HFF-Myc (cell line): ENCODE data around the gene SLC35F2.

Experiments used
- DNase-seq: peaks from one replicate; pipeline ENCODE4 v3.0.0-alpha.2; 2011; ENCODE audit warnings: low read depth; ENCODE audit errors: extremely low read depth
- H3K4me3 ChIP-seq: replicated peaks from 2 replicates; pipeline ENCODE4 v1.5.1; 2011; ENCODE audit warnings: low read depth, mild to moderate bottlenecking, control low read depth, low read length
- TF ChIP-seq, protein P1 (sequence below): IDR thresholded peaks from 2 replicates; pipeline ENCODE4 v1.5.1; 2012; ENCODE audit warnings: mild to moderate bottlenecking, low read depth, low read length, control low read depth; ENCODE audit errors: missing control alignments

Gene SLC35F2

DNA sequence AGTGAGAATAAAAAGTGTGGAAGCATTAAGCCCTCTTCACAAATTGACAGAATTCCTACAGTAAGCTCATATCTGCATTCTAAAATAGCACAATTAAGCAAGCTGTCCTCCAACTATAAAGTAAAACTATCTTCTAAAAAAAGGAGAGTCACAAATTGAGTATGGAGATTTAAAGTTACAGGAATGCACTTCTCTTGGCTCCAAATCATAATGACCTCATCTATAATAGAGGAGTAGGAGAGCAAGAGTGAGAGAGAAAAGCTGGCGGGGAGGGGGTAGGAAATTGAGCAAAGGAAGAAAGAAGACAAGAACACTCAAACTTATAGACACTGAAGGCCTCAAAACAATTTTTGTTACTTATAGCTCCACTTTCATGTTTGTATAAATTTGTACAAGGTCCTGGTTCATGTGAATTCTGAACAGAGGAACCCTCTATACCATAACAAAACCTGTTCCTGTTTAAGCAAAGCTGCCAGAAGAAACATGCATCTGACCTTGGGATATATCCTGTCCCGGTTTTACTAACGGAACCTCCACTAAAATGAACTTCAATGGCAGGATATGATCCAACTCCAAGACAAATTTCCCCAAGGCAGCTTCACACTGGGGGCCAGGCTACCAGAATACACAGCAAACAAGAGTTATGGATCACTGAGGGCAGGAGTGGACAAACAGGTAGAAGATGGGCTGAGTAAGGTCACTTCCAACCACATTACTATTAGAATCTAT is 37.2 kb downstream of the SLC35F2 start:
- TF ChIP-seq, protein P1, sequence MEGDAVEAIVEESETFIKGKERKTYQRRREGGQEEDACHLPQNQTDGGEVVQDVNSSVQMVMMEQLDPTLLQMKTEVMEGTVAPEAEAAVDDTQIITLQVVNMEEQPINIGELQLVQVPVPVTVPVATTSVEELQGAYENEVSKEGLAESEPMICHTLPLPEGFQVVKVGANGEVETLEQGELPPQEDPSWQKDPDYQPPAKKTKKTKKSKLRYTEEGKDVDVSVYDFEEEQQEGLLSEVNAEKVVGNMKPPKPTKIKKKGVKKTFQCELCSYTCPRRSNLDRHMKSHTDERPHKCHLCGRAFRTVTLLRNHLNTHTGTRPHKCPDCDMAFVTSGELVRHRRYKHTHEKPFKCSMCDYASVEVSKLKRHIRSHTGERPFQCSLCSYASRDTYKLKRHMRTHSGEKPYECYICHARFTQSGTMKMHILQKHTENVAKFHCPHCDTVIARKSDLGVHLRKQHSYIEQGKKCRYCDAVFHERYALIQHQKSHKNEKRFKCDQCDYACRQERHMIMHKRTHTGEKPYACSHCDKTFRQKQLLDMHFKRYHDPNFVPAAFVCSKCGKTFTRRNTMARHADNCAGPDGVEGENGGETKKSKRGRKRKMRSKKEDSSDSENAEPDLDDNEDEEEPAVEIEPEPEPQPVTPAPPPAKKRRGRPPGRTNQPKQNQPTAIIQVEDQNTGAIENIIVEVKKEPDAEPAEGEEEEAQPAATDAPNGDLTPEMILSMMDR, result no peak
- no peak for DNase-seq
- no peak overlapping the region for H3K4me3 ChIP-seq

GRCh38 chr11:107819361-107820014 is 39.1 kb downstream of the SLC35F2 start:
- TF ChIP-seq, protein P1, result no peak
- H3K4me3 ChIP-seq, result no peak overlapping the region
- no peak for DNase-seq

GRCh38 chr11:107818491-107818890 is 40.1 kb downstream of the SLC35F2 start:
- no peak for DNase-seq
- no peak overlapping the region for H3K4me3 ChIP-seq
- TF ChIP-seq, protein P1, result no peak

- TF ChIP-seq, protein P1, result no peak
- H3K4me3 ChIP-seq, result no peak overlapping the region
- DNase-seq, result no peak
Observed at GRCh38 chr11:107816028-107816427, 42.6 kb downstream of the SLC35F2 start.

DNA sequence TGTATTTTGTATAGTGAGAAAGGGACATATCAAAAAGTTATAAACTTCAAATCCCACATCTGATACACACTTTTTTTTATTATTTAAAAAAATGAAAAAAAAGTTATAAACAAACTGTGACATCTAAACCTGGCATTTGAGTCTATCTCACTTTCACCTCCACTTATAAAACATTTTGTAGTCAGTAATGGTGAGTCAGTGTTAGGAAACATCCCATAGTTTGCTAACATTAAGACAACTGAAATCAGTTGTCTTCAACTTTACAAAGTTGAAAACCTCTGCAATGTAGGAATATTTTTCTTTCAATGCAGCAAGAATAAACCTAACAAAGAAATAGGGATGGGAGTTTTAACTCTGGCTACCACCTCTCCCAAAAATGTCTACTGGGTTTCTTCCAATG is 47.7 kb downstream of the SLC35F2 start:
- TF ChIP-seq, protein P1, result no peak
- no peak for DNase-seq
- no peak overlapping the region for H3K4me3 ChIP-seq

- TF ChIP-seq, protein P1, result no peak
- H3K4me3 ChIP-seq, result no peak overlapping the region
- DNase-seq, result no peak
Observed at GRCh38 chr11:107808521-107808920, 50.1 kb downstream of the SLC35F2 start.
